DND-41 (cell line): ENCODE data around the gene ZBED2.

Experiments
- EZH2 ChIP-seq: IDR thresholded peaks from 3 replicates; pipeline ENCODE4 v1.6.1; 2012; ENCODE audit warnings: borderline replicate concordance, low read depth, mild to moderate bottlenecking, moderate library complexity, low read length, inconsistent platforms; ENCODE audit not compliant: severe bottlenecking
- TF ChIP-seq, protein P1 (sequence below): IDR thresholded peaks from 2 replicates; pipeline ENCODE4 v1.5.1; 2012; ENCODE audit warnings: borderline replicate concordance, low read length, moderate library complexity, mild to moderate bottlenecking; ENCODE audit not compliant: poor library complexity, severe bottlenecking; ENCODE audit errors: extremely low read depth

DNA sequence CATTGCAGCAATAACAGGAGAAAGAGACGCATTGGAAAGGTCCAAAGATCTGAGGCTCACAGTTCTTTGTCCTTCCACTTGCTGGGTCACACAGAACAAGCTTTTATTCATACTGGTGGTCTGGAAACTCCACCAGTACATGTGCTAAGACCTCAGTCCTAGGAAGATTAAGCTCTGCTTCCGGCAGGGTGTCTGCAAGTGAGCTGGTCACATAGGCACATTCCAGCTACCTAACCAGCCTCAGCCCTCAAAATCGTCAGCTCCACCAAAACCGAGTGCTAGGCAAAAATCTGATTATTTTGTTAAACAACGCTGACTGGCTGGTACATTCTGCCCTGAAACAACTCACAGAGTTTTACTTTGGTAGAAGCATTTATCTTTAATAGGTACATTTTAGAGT is 2.2 kb downstream of the ZBED2 start:
- TF ChIP-seq, protein P1, sequence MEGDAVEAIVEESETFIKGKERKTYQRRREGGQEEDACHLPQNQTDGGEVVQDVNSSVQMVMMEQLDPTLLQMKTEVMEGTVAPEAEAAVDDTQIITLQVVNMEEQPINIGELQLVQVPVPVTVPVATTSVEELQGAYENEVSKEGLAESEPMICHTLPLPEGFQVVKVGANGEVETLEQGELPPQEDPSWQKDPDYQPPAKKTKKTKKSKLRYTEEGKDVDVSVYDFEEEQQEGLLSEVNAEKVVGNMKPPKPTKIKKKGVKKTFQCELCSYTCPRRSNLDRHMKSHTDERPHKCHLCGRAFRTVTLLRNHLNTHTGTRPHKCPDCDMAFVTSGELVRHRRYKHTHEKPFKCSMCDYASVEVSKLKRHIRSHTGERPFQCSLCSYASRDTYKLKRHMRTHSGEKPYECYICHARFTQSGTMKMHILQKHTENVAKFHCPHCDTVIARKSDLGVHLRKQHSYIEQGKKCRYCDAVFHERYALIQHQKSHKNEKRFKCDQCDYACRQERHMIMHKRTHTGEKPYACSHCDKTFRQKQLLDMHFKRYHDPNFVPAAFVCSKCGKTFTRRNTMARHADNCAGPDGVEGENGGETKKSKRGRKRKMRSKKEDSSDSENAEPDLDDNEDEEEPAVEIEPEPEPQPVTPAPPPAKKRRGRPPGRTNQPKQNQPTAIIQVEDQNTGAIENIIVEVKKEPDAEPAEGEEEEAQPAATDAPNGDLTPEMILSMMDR, result no peak
- TF ChIP-seq EZH2, result no peak
